Nephron (organoid): ENCODE data around the gene SAMMSON.

Experiments
- H3K27ac Mint-ChIP-seq, 3 experiments: 2 replicates each; pipeline ENCODE4 v1.8.0; 2020; ENCODE audit warnings: mixed read lengths in 3 of 3, mild to moderate bottlenecking in 2 of 3, moderate library complexity in 1 of 3
- H3K27me3 Mint-ChIP-seq: 2 replicates; pipeline ENCODE4 v1.8.0; 2021; ENCODE audit warnings: low read depth, mild to moderate bottlenecking, moderate library complexity, mixed read lengths
- H3K36me3 Mint-ChIP-seq: 2 replicates; pipeline ENCODE4 v1.8.0; 2020; ENCODE audit warnings: low read depth, mixed read lengths
- H3K4me1 Mint-ChIP-seq: 2 replicates; pipeline ENCODE4 v1.8.0; 2020; ENCODE audit warnings: mixed read lengths
- H3K4me3 Mint-ChIP-seq, 3 experiments: 2 replicates each; pipeline ENCODE4 v1.8.0; 2020; ENCODE audit warnings: mild to moderate bottlenecking in 3 of 3, mixed read lengths in 3 of 3, moderate library complexity in 2 of 3
- H3K9me3 Mint-ChIP-seq: 2 replicates; pipeline ENCODE4 v1.8.0; 2020; ENCODE audit warnings: mixed read lengths
- CTCF ChIP-seq, 3 experiments: fragments of 200-600 bp; sonication (generic); IDR thresholded peaks; one replicate each; pipeline ENCODE4 v1.5.0; 2021; ENCODE audit warnings: antibody characterized with exemption in 3 of 3; ENCODE audit not compliant: unreplicated experiment in 3 of 3

The SAMMSON gene

GRCh38 chr3:69999140-70000027, at the start of gene SAMMSON:
Gene SAMMSON (plus strand): TSS chr3:69999733.
- TF ChIP-seq CTCF (IDR thresholded peaks at IDR 0.05; ENCODE audit: unreplicated experiment in 3 of 3), result no peak
- peak within 1 kb of the TSS in 1 of 3 experiments; percentile 45 for H3K4me3 Mint-ChIP-seq
- H3K4me1 Mint-ChIP-seq, result peaks cover 48% of the 10 kb centered on the region
- H3K27ac Mint-ChIP-seq, result peak within 1 kb of the TSS; percentile 87 to 91 (median 89)
- H3K9me3 Mint-ChIP-seq, result no peaks in the 10 kb centered on the region
- no peaks in the 10 kb centered on the region for H3K36me3 Mint-ChIP-seq
- no peaks in the 10 kb centered on the region for H3K27me3 Mint-ChIP-seq

- Mint-ChIP-seq H3K27ac (no peak overlapping the region), H3K36me3 (peaks cover 5% of the 10 kb centered on the region), H3K27me3 (no peaks in the 10 kb centered on the region), H3K9me3 (no peaks in the 10 kb centered on the region), H3K4me3 (no peak overlapping the region), H3K4me1 (no peaks in the 10 kb centered on the region)
- no peak for TF ChIP-seq CTCF (IDR thresholded peaks at IDR 0.05; ENCODE audit: unreplicated experiment in 3 of 3)
Measured at GRCh38 chr3:69951616-69952015, 47.9 kb upstream of the SAMMSON start.

GRCh38 chr3:69959581-69959980, 40.0 kb upstream of the SAMMSON start:
- no peak overlapping the region for H3K4me3 Mint-ChIP-seq
- H3K27me3 Mint-ChIP-seq, result no peaks in the 10 kb centered on the region
- no peaks in the 10 kb centered on the region for H3K9me3 Mint-ChIP-seq
- peaks cover 11% of the 10 kb centered on the region for H3K36me3 Mint-ChIP-seq
- no peak for TF ChIP-seq CTCF (IDR thresholded peaks at IDR 0.05; ENCODE audit: unreplicated experiment in 3 of 3)
- H3K27ac Mint-ChIP-seq, result peak overlapping the region in 1 of 3 experiments; percentile 63
- H3K4me1 Mint-ChIP-seq, result no peaks in the 10 kb centered on the region

GRCh38 chr3:69961706-69962439, 37.7 kb upstream of the SAMMSON start:
- TF ChIP-seq CTCF (IDR thresholded peaks at IDR 0.05; ENCODE audit: unreplicated experiment in 3 of 3), result no peak

GRCh38 chr3:69963643-69964042, 35.9 kb upstream of the SAMMSON start:
- no peak for TF ChIP-seq CTCF (IDR thresholded peaks at IDR 0.05; ENCODE audit: unreplicated experiment in 3 of 3)
- Mint-ChIP-seq H3K36me3 (peaks cover 18% of the 10 kb centered on the region), H3K9me3 (no peaks in the 10 kb centered on the region), H3K4me1 (no peaks in the 10 kb centered on the region), H3K4me3 (no peak overlapping the region), H3K27ac (no peak overlapping the region), H3K27me3 (peaks cover 3% of the 10 kb centered on the region)

More at GRCh38 chr3:69961706-69962439, 37.7 kb upstream of the SAMMSON start:
- Mint-ChIP-seq H3K4me1 (no peaks in the 10 kb centered on the region), H3K9me3 (no peaks in the 10 kb centered on the region), H3K4me3 (no peak overlapping the region), H3K27ac (no peak overlapping the region), H3K36me3 (peaks cover 18% of the 10 kb centered on the region), H3K27me3 (peaks cover 3% of the 10 kb centered on the region)
